IMR-90 (cell line): Measurements from ENCODE around the gene C2orf80. TPM values are rescaled to one million over a fixed set of nuclear protein-coding genes. Genes with fewer than 3 reads are reported as not detected.

ENCODE experiments used
- ATAC-seq: fragments of 200-7000 bp; cut with Tn5 transposase; 2 replicates; pipeline ENCODE4 v1.9.1; 2020; ENCODE audit warnings: low read depth, mild to moderate bottlenecking, moderate library complexity
- BruUV-seq: library from RNA; stranded (reverse); fragments of 400-500 nt; replicated peaks from 2 replicates; lab custom pipeline; 2021; lab: Mats Ljungman, UMichigan
- CTCF ChIA-PET: fragments of 300-600 bp; formaldehyde crosslinking; extraction: SDS; loops from one replicate; lab custom pipeline; 2021; ENCODE audit warnings: antibody characterized with exemption; lab: Yijun Ruan, JAX
- POLR2A ChIA-PET: fragments of 300-600 bp; sonication (Branson Sonifier 250); formaldehyde crosslinking; loops from one replicate; lab custom pipeline; 2022; ENCODE audit warnings: antibody characterized with exemption; ENCODE audit not compliant: unreplicated experiment; lab: Charles Lee
- DNase-seq: peaks from one replicate; pipeline ENCODE4 v3.0.0; 2013
- H2AFZ ChIP-seq: replicated peaks from 2 replicates; pipeline ENCODE3; 2013; ENCODE audit warnings: low read length, mild to moderate bottlenecking; ENCODE audit not compliant: poor library complexity
- H2AK5ac ChIP-seq: 2 replicates; pipeline ENCODE4 v1.6.1; 2013; ENCODE audit warnings: low read depth, low read length, inconsistent platforms
- H2AK9ac ChIP-seq: replicated peaks from 2 replicates; pipeline ENCODE3; 2013; ENCODE audit warnings: mild to moderate bottlenecking, low read depth, low read length, moderate library complexity; ENCODE audit not compliant: poor library complexity
- H2BK120ac ChIP-seq: 2 replicates; pipeline ENCODE4 v1.6.1; 2013; ENCODE audit warnings: low read depth, low read length, inconsistent platforms
- H2BK15ac ChIP-seq: 3 replicates; pipeline ENCODE4 v1.6.1; 2013; ENCODE audit warnings: low read depth, low read length, inconsistent platforms
- H2BK20ac ChIP-seq: 2 replicates; pipeline ENCODE4 v1.6.1; 2013; ENCODE audit warnings: low read depth, mild to moderate bottlenecking, inconsistent platforms, low read length, moderate library complexity
- H2BK5ac ChIP-seq: 2 replicates; pipeline ENCODE4 v1.6.1; 2013; ENCODE audit warnings: mild to moderate bottlenecking, low read depth, low read length, inconsistent platforms; ENCODE audit not compliant: poor library complexity, severe bottlenecking
- H3K14ac ChIP-seq: replicated peaks from 2 replicates; pipeline ENCODE4 v1.6.1; 2013; ENCODE audit warnings: low read depth, low read length, inconsistent platforms
- H3K18ac ChIP-seq: 2 replicates; pipeline ENCODE4 v1.6.1; 2013; ENCODE audit warnings: low read depth, low read length, control low read depth
- H3K23ac ChIP-seq: 2 replicates; pipeline ENCODE4 v1.6.1; 2013; ENCODE audit warnings: low read depth, low read length, inconsistent platforms
- H3K27ac ChIP-seq: 2 replicates; pipeline ENCODE4 v1.5.1; 2013; ENCODE audit warnings: mild to moderate bottlenecking, control low read depth, low read length; ENCODE audit not compliant: insufficient read depth
- H3K27me3 ChIP-seq: 2 replicates; pipeline ENCODE4 v1.6.1; 2013; ENCODE audit warnings: low read length; ENCODE audit not compliant: control insufficient read depth, insufficient read depth
- H3K36me3 ChIP-seq: 2 replicates; pipeline ENCODE4 v1.6.1; 2013; ENCODE audit warnings: low read length, mixed read lengths; ENCODE audit not compliant: control insufficient read depth, insufficient read depth
- H3K4ac ChIP-seq: 2 replicates; pipeline ENCODE4 v1.6.1; 2013; ENCODE audit warnings: low read depth, low read length, inconsistent platforms
- H3K4me1 ChIP-seq: 2 replicates; pipeline ENCODE4 v1.6.1; 2013; ENCODE audit warnings: low read length, mixed read lengths; ENCODE audit not compliant: control insufficient read depth, insufficient read depth
- H3K4me2 ChIP-seq: 2 replicates; pipeline ENCODE4 v1.6.1; 2013; ENCODE audit warnings: low read depth, mild to moderate bottlenecking, control low read depth, low read length, moderate library complexity
- H3K4me3 ChIP-seq: 2 replicates; pipeline ENCODE4 v1.5.1; 2013; ENCODE audit warnings: low read depth, mild to moderate bottlenecking, control low read depth, low read length, moderate library complexity; ENCODE audit not compliant: insufficient read depth
- H3K56ac ChIP-seq: 2 replicates; pipeline ENCODE4 v1.6.1; 2013; ENCODE audit warnings: low read length, inconsistent platforms; ENCODE audit not compliant: insufficient read depth; ENCODE audit errors: extremely low read depth
- H3K79me1 ChIP-seq, 2 experiments: 2 replicates each; pipeline ENCODE4 v1.6.1; 2013; ENCODE audit warnings: low read length in 2 of 2, inconsistent platforms in 1 of 2, low read depth in 1 of 2
- H3K9ac ChIP-seq: 2 replicates; pipeline ENCODE4 v1.6.1; 2013; ENCODE audit warnings: low read depth, low read length, control low read depth
- H3K9me1 ChIP-seq: 2 replicates; pipeline ENCODE4 v1.6.1; 2013; ENCODE audit warnings: low read length, inconsistent platforms; ENCODE audit not compliant: insufficient read depth
- H3K9me3 ChIP-seq: 2 replicates; pipeline ENCODE4 v1.6.1; 2013; ENCODE audit warnings: low read length; ENCODE audit not compliant: control insufficient read depth, insufficient read depth
- H4K20me1 ChIP-seq: 2 replicates; pipeline ENCODE4 v1.6.1; 2013; ENCODE audit warnings: low read length, inconsistent platforms; ENCODE audit not compliant: insufficient read depth
- H4K5ac ChIP-seq: 2 replicates; pipeline ENCODE4 v1.6.1; 2013; ENCODE audit warnings: mild to moderate bottlenecking, low read depth, low read length, control low read depth
- H4K8ac ChIP-seq, 2 experiments: 2 replicates each; pipeline ENCODE4 v1.6.1; 2013; ENCODE audit warnings: low read depth in 2 of 2, low read length in 2 of 2, control low read depth in 1 of 2, inconsistent platforms in 1 of 2
- H4K91ac ChIP-seq: 2 replicates; pipeline ENCODE4 v1.6.1; 2013; ENCODE audit warnings: low read depth, low read length, inconsistent platforms; ENCODE audit not compliant: insufficient read depth
- BHLHE40 ChIP-seq: fragments of 150-350 bp; IDR thresholded peaks from 2 replicates; pipeline ENCODE4 v1.6.1; 2016; ENCODE audit warnings: mild to moderate bottlenecking, low read depth, low read length
- CEBPB ChIP-seq: IDR thresholded peaks from 2 replicates; pipeline ENCODE4 v1.6.1; 2012; ENCODE audit warnings: low read depth, low read length, improper control_type of control experiment
- CHD1 ChIP-seq: IDR thresholded peaks from 2 replicates; pipeline ENCODE4 v1.6.1; 2012; ENCODE audit warnings: low read depth, low read length, improper control_type of control experiment
- CTCF ChIP-seq: conservative IDR thresholded peaks from 2 replicates; pipeline ENCODE4 v1.5.1; 2012; ENCODE audit warnings: mild to moderate bottlenecking, low read depth, low read length, improper control_type of control experiment
- ELK1 ChIP-seq: fragments of 150-350 bp; IDR thresholded peaks from 2 replicates; pipeline ENCODE4 v1.6.1; 2016; ENCODE audit warnings: low read depth, mild to moderate bottlenecking, low read length, moderate library complexity, borderline replicate concordance
- FOS ChIP-seq: fragments of 150-350 bp; IDR thresholded peaks from 2 replicates; pipeline ENCODE4 v1.6.1; 2016; ENCODE audit warnings: low read depth, low read length
- MAFK ChIP-seq: IDR thresholded peaks from 2 replicates; pipeline ENCODE4 v1.6.1; 2012; ENCODE audit warnings: low read depth, low read length, improper control_type of control experiment
- MAZ ChIP-seq: IDR thresholded peaks from 2 replicates; pipeline ENCODE4 v1.6.1; 2012; ENCODE audit warnings: low read depth, mild to moderate bottlenecking, low read length, improper control_type of control experiment, moderate library complexity, borderline replicate concordance
- MXI1 ChIP-seq: IDR thresholded peaks from 2 replicates; pipeline ENCODE4 v1.6.1; 2012; ENCODE audit warnings: low read depth, mild to moderate bottlenecking, low read length, moderate library complexity, borderline replicate concordance
- NFE2L2 ChIP-seq: fragments of 150-350 bp; IDR thresholded peaks from 2 replicates; pipeline ENCODE4 v1.6.1; 2016; ENCODE audit warnings: low read depth, mild to moderate bottlenecking, low read length
- POLR2A ChIP-seq: IDR thresholded peaks from 2 replicates; pipeline ENCODE4 v1.6.1; 2012; ENCODE audit warnings: mild to moderate bottlenecking, low read depth, low read length
- RAD21 ChIP-seq: IDR thresholded peaks from 2 replicates; pipeline ENCODE4 v1.6.1; 2012; ENCODE audit warnings: low read length, improper control_type of control experiment
- RCOR1 ChIP-seq: IDR thresholded peaks from 2 replicates; pipeline ENCODE4 v1.6.1; 2012; ENCODE audit warnings: mild to moderate bottlenecking, low read length, improper control_type of control experiment; ENCODE audit not compliant: insufficient replicate concordance
- RFX5 ChIP-seq: IDR thresholded peaks from 2 replicates; pipeline ENCODE4 v1.8.0; 2012; ENCODE audit warnings: low read depth, mild to moderate bottlenecking, low read length, moderate library complexity
- SMC3 ChIP-seq: fragments of 150-350 bp; IDR thresholded peaks from 2 replicates; pipeline ENCODE4 v1.6.1; 2016; ENCODE audit warnings: low read depth, mild to moderate bottlenecking, antibody characterized with exemption, low read length, moderate library complexity
- whole genome bisulfite sequencing, 2 experiments: methylation state at CpG; one replicate each; pipeline versions ENCODE4 v1.1.5 to v1.1.7; 2013; ENCODE audit warnings: missing lambda C conversion rate in 2 of 2; ENCODE audit not compliant: insufficient read length in 1 of 2; ENCODE audit errors: extremely low coverage in 2 of 2; 5-methylcytosine and 5-hydroxymethylcytosine counted together
- dilution Hi-C: fragments of 300-500 bp; cut with HindIII; formaldehyde crosslinking; loops from one replicate; pipeline ENCODE4 v1.14.3; 2018; ENCODE audit warnings: low sequenced_read_pairs; ENCODE audit not compliant: unreplicated experiment
- in situ Hi-C: fragments of 300-500 bp; cut with MboI; formaldehyde crosslinking; loops from 3 replicates; pipeline ENCODE4 v1.14.3; 2019; ENCODE audit warnings: low sequenced_read_pairs, inconsistent platforms, mixed read lengths
- intact Hi-C: fragments of 100-400 bp; cut with micrococcal nuclease; formaldehyde crosslinking; loops from 2 replicates; pipeline ENCODE4 v1.10.0; 2022
- polyA plus RNA-seq, 3 experiments: library from polyadenylated mRNA; depleted of rRNA; stranded (reverse); fragments of >200 nt; gene quantifications; 2 replicates each; pipeline ENCODE4 v1.2.3, GENCODE V29; 2012; ENCODE audit warnings: low replicate concordance in 1 of 3
- total RNA-seq: library from RNA; depleted of rRNA; stranded (reverse); fragments of >200 nt; gene quantifications from 2 replicates; pipeline ENCODE4 v1.2.3, GENCODE V29; 2012
- TF ChIP-seq, protein P1 (sequence below): fragments of 150-350 bp; IDR thresholded peaks from 2 replicates; pipeline ENCODE4 v1.6.1; 2017; ENCODE audit warnings: mild to moderate bottlenecking, antibody characterized with exemption, low read length, low read depth

Gene C2orf80
- total and polyA plus RNA-seq, 2 of the 4 experiments (the other 2 are of a cell fraction), result not detected

DNA sequence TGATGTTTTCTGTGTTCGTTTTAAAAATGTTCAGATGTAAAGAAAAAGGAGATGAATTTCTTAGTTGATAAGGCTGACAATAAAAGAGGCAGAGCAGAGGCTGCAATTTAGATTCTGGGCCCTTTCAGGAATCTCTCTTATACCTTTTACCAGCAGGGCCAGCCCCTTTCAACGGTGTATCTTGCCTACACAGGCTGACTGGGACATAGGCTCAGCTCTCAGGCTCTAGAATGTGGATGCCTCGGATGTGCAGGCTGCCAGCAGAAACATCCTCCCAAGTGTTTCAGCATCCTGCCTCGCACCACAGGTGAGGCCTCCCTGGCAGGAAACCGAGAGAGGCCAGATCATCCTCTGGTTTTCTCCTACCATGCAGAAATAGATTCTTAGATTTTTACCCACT is 3.4 kb downstream of the C2orf80 start:
- Histone ChIP-seq H3K9ac (no peak overlapping the region), H3K4me3 (no peak overlapping the region), H3K14ac (no peak overlapping the region), H3K4ac (no peak overlapping the region), H3K4me1 (no peaks in the 10 kb centered on the region), H3K27me3 (peaks cover 18% of the 10 kb centered on the region), H3K18ac (no peak overlapping the region), H3K56ac (no peak overlapping the region), H2AK5ac (no peak overlapping the region), H2BK5ac (no peak overlapping the region), H3K9me3 (no peaks in the 10 kb centered on the region), H3K23ac (no peak overlapping the region), H2BK120ac (no peak overlapping the region), H4K5ac (no peak overlapping the region), H4K20me1 (no peaks in the 10 kb centered on the region), H2AK9ac (no peak overlapping the region), H2BK20ac (no peak overlapping the region), H3K27ac (no peak overlapping the region), H3K79me1 (no peaks in the 10 kb centered on the region), H3K9me1 (no peaks in the 10 kb centered on the region), H4K91ac (no peak overlapping the region), H2AFZ (no peak overlapping the region), H4K8ac (no peak overlapping the region), H3K36me3 (no peaks in the 10 kb centered on the region), H2BK15ac (no peak overlapping the region), H3K4me2 (no peak overlapping the region)
- dilution Hi-C loops, result no loop called here
- ATAC-seq, result no peak
- TF ChIP-seq MXI1, result no peak
- no peak for TF ChIP-seq FOS
- no peak for TF ChIP-seq BHLHE40
- no peak for TF ChIP-seq CTCF
- TF ChIP-seq RCOR1, result no peak
- TF ChIP-seq ELK1, result no peak
- TF ChIP-seq MAFK, result no peak
- TF ChIP-seq SMC3, result no peak
- no peak for TF ChIP-seq NFE2L2
- no peak for TF ChIP-seq RFX5
- TF ChIP-seq POLR2A, result no peak
- no peak for TF ChIP-seq MAZ
- TF ChIP-seq RAD21, result no peak
- TF ChIP-seq CEBPB, result no peak
- TF ChIP-seq, protein P1, sequence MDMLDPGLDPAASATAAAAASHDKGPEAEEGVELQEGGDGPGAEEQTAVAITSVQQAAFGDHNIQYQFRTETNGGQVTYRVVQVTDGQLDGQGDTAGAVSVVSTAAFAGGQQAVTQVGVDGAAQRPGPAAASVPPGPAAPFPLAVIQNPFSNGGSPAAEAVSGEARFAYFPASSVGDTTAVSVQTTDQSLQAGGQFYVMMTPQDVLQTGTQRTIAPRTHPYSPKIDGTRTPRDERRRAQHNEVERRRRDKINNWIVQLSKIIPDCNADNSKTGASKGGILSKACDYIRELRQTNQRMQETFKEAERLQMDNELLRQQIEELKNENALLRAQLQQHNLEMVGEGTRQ, result no peak
- no peak for TF ChIP-seq CHD1
- intact Hi-C loops, result no loop called here
- no peak for DNase-seq
- WGBS, 2 experiments, result 20% methylated on average over 1 of the region's 5 CpGs; no CpG with 5 or more reads in 1 of the 2 experiments
- BruUV-seq, result no TSS peak
- ChIA-PET POLR2A (no interaction called here), CTCF (no interaction called here)
- in situ Hi-C loops, result no loop called here
